GM12874 (cell line): Measurements from ENCODE around the gene IFTAP.

Source experiments
- TF ChIP-seq, protein P1 (sequence below): IDR thresholded peaks from 2 replicates; pipeline ENCODE4 v1.5.1; 2011; ENCODE audit warnings: low read depth, mild to moderate bottlenecking, control low read depth, low read length, moderate library complexity; ENCODE audit not compliant: insufficient read depth

The IFTAP gene

DNA sequence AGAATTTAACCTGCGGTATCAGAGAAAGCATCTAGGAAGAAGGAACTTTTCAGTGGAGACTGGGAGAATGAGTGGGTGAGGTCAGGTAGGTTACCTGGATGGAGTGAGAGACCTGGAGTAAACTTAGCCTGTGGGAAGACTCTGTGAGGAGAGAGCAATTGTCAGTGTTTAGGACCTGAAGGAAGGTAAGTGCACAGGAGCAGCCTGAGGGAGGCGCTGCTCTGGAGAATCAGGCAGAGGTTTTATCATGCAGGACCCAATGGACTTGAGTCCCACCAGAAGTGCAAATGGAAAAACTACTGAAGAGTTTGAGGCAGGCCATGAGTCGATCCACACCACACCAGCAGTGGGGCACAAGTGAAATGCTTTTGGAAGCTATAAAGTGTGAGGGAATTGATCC lies 10.6 kb upstream of the IFTAP start:
- TF ChIP-seq, protein P1, sequence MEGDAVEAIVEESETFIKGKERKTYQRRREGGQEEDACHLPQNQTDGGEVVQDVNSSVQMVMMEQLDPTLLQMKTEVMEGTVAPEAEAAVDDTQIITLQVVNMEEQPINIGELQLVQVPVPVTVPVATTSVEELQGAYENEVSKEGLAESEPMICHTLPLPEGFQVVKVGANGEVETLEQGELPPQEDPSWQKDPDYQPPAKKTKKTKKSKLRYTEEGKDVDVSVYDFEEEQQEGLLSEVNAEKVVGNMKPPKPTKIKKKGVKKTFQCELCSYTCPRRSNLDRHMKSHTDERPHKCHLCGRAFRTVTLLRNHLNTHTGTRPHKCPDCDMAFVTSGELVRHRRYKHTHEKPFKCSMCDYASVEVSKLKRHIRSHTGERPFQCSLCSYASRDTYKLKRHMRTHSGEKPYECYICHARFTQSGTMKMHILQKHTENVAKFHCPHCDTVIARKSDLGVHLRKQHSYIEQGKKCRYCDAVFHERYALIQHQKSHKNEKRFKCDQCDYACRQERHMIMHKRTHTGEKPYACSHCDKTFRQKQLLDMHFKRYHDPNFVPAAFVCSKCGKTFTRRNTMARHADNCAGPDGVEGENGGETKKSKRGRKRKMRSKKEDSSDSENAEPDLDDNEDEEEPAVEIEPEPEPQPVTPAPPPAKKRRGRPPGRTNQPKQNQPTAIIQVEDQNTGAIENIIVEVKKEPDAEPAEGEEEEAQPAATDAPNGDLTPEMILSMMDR: no peak

DNA sequence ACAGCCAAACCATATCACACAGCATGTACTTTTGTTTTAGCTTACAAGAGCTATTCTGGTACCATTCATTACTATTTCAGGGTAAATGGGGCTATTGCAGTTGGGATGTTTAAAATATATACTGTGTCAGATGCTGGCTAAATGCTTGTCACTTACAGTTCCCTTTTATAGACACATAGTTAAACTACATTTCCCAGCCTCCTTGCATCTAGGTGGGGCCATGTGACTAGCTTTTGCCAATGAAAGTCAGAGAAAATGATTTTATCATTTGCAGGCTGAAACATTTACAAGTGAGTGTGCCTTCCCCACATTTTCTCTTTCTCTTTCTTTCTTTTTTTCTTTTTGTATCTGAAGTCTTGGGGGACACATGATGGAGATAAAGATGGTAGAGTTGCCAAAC lies 7.8 kb upstream of the IFTAP start:
- TF ChIP-seq, protein P1: no peak

DNA sequence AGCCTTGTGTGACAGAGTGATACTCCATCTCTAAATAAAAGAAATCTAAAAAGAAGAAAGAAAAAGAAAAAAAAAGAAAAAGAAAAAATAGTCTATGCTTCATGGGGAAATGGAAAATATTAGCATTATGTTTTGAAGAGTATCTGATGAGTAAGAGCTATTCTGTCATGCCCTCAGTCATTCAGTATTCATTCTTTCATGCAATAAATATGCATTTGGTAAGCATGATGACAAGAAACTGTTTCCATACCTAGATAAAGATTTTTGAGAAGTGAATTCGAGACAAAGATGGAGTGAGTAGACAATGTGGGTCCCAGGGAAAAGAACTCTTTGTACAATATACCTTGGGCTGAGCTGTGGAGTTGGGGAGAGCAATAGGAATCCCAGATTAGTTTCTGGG lies 6.2 kb upstream of the IFTAP start:
- TF ChIP-seq, protein P1: no peak

DNA sequence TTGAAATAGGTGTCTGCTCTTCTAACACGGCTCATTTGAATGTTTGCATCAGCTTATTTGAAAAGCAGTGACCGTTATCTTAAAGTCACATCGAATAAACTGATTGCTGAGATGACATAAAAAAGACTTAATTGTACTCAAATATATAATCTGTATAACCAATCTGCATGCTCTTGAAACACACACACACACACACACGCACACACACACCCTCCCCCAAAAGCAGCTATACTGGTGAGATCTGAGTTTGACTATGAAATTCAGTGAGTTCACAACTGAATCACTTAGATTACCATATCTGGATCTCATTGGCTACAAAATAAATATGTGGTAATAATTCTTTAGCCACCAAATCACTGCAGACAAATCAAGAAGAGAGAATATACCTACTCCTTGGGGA lies 3.8 kb upstream of the IFTAP start:
- TF ChIP-seq, protein P1: no peak

GRCh38 chr11:36591433-36591832 lies 2.9 kb upstream of the IFTAP start:
- TF ChIP-seq, protein P1: no peak

- TF ChIP-seq, protein P1: no peak
Observed at GRCh38 chr11:36596880-36597279, 2.6 kb downstream of the IFTAP start.

DNA sequence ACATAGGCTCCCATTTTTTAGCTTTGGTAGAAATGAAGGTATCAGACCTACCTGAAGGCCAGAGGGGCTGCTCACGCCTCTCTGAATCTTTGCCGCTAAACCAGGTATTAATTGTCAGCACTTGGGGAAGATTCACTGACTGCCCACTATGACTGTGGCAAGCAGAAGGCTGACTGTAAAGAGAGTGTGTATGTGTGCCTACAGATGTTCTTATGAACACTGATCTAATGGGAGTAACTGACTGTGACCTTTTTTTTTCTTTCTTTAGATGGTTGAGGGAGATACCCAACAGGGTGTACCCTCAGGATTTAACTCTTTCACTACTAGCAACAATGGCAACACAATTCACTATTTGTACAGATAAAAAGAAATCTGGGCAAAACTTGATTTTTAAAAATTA lies 3.7 kb downstream of the IFTAP start, which contains the start of gene RAG2:
TSS of gene RAG2 (minus strand) at position 186 of the 400 bp plus-strand sequence. CDS start 4,068 bp downstream, outside the sequence.
- TF ChIP-seq, protein P1: no peak

- TF ChIP-seq, protein P1: no peak
Observed at GRCh38 chr11:36600180-36600579, 5.9 kb downstream of the IFTAP start.
